H9 (cell line): ENCODE data around the gene MYO1E. TPM values are rescaled to one million over a fixed set of nuclear protein-coding genes. Genes with fewer than 3 reads are reported as not detected.

ENCODE experiments used
- DNase-seq: peaks from one replicate; pipeline ENCODE4 v3.0.0-alpha.2; 2017
- H2AFZ ChIP-seq: one replicate; pipeline ENCODE4 v1.6.1; 2013; ENCODE audit warnings: mild to moderate bottlenecking, low read length, control low read depth, moderate library complexity
- H2AK5ac ChIP-seq: 2 replicates; pipeline ENCODE4 v1.6.1; 2013; ENCODE audit warnings: low read length, control low read depth, mixed read lengths; ENCODE audit not compliant: insufficient read length
- H2BK120ac ChIP-seq: one replicate; pipeline ENCODE4 v1.6.1; 2013; ENCODE audit warnings: low read depth, mild to moderate bottlenecking, low read length, control low read depth, inconsistent platforms; ENCODE audit not compliant: poor library complexity, severe bottlenecking
- H2BK12ac ChIP-seq: 2 replicates; pipeline ENCODE4 v1.6.1; 2013; ENCODE audit warnings: low read length, control low read depth, mixed read lengths, low read depth; ENCODE audit not compliant: insufficient read length
- H2BK15ac ChIP-seq: 2 replicates; pipeline ENCODE4 v1.6.1; 2013; ENCODE audit warnings: low read depth, low read length, control low read depth
- H2BK20ac ChIP-seq: one replicate; pipeline ENCODE4 v1.6.1; 2013; ENCODE audit warnings: low read depth, mild to moderate bottlenecking, low read length, control low read depth, inconsistent platforms; ENCODE audit not compliant: poor library complexity, severe bottlenecking
- H2BK5ac ChIP-seq: 2 replicates; pipeline ENCODE4 v1.6.1; 2013; ENCODE audit warnings: low read length, control low read depth, mixed read lengths; ENCODE audit not compliant: insufficient read length
- H3K14ac ChIP-seq: 2 replicates; pipeline ENCODE4 v1.6.1; 2013; ENCODE audit warnings: low read length, control low read depth; ENCODE audit not compliant: insufficient read depth
- H3K18ac ChIP-seq: 2 replicates; pipeline ENCODE4 v1.6.1; 2013; ENCODE audit warnings: low read depth, mild to moderate bottlenecking, mixed read lengths, low read length, control low read depth; ENCODE audit not compliant: insufficient read length
- H3K23ac ChIP-seq: 2 replicates; pipeline ENCODE4 v1.6.1; 2013; ENCODE audit warnings: low read length, control low read depth, mixed read lengths, low read depth; ENCODE audit not compliant: insufficient read length
- H3K23me2 ChIP-seq: 2 replicates; pipeline ENCODE4 v1.6.1; 2013; ENCODE audit warnings: low read depth, mild to moderate bottlenecking, mixed read lengths, low read length, control low read depth; ENCODE audit not compliant: insufficient read length, poor library complexity, severe bottlenecking
- H3K27ac ChIP-seq: 2 replicates; pipeline ENCODE4 v1.5.1; 2013; ENCODE audit warnings: low read length, control low read depth, mixed read lengths, low read depth; ENCODE audit not compliant: insufficient read length
- H3K27me3 ChIP-seq: 2 replicates; pipeline ENCODE4 v1.6.1; 2013; ENCODE audit warnings: low read length, control low read depth, inconsistent platforms; ENCODE audit not compliant: insufficient read depth
- H3K4ac ChIP-seq: 2 replicates; pipeline ENCODE4 v1.6.1; 2013; ENCODE audit warnings: low read depth, mild to moderate bottlenecking, control low read depth, inconsistent platforms, low read length, moderate library complexity
- H3K4me1 ChIP-seq: 2 replicates; pipeline ENCODE4 v1.6.1; 2013; ENCODE audit warnings: low read length, control low read depth, inconsistent platforms; ENCODE audit not compliant: insufficient read depth
- H3K4me2 ChIP-seq: 2 replicates; pipeline ENCODE4 v1.6.1; 2013; ENCODE audit warnings: low read length, control low read depth, mixed read lengths; ENCODE audit not compliant: insufficient read length, insufficient read depth
- H3K56ac ChIP-seq: 2 replicates; pipeline ENCODE4 v1.6.1; 2013; ENCODE audit warnings: low read depth, mild to moderate bottlenecking, mixed read lengths, low read length, control low read depth; ENCODE audit not compliant: insufficient read length
- H3K79me1 ChIP-seq: 2 replicates; pipeline ENCODE4 v1.6.1; 2013; ENCODE audit warnings: low read depth, mild to moderate bottlenecking, moderate library complexity, low read length, control low read depth, inconsistent platforms; ENCODE audit not compliant: insufficient read depth, poor library complexity, severe bottlenecking
- H3K79me2 ChIP-seq: 2 replicates; pipeline ENCODE4 v1.6.1; 2013; ENCODE audit warnings: low read length, control low read depth, inconsistent platforms; ENCODE audit not compliant: insufficient read depth
- H3K9ac ChIP-seq: 2 replicates; pipeline ENCODE4 v1.6.1; 2013; ENCODE audit warnings: low read length, control low read depth, mixed read lengths; ENCODE audit not compliant: insufficient read length; ENCODE audit errors: extremely low read depth
- H3K9me3 ChIP-seq: one replicate; pipeline ENCODE4 v1.6.1; 2013; ENCODE audit warnings: low read depth, low read length, inconsistent platforms; ENCODE audit not compliant: control insufficient read depth
- H3T11ph ChIP-seq: one replicate; pipeline ENCODE4 v1.6.1; 2013; ENCODE audit warnings: mild to moderate bottlenecking, low read length, control low read depth, inconsistent platforms
- H4K20me1 ChIP-seq: one replicate; pipeline ENCODE4 v1.6.1; 2013; ENCODE audit not compliant: control insufficient read depth, insufficient read length, insufficient read depth
- H4K5ac ChIP-seq: 2 replicates; pipeline ENCODE4 v1.6.1; 2013; ENCODE audit warnings: low read depth, mild to moderate bottlenecking, mixed read lengths, low read length, control low read depth; ENCODE audit not compliant: insufficient read length
- H4K8ac ChIP-seq: replicated peaks from 2 replicates; pipeline ENCODE4 v1.6.1; 2013; ENCODE audit warnings: low read length, control low read depth, mixed read lengths, low read depth; ENCODE audit not compliant: insufficient read length
- H4K91ac ChIP-seq: 2 replicates; pipeline ENCODE4 v1.6.1; 2013; ENCODE audit warnings: low read depth, mild to moderate bottlenecking, moderate library complexity, mixed read lengths, low read length, control low read depth; ENCODE audit not compliant: insufficient read length
- H3K27ac Mint-ChIP-seq, 3 experiments: 2 replicates in 2 of 3; 3 replicates in 1 of 3; pipeline ENCODE4 v1.8.0; 2020 to 2021; ENCODE audit warnings: mixed read lengths in 3 of 3, mild to moderate bottlenecking in 1 of 3, moderate library complexity in 1 of 3
- H3K27me3 Mint-ChIP-seq: 2 replicates; pipeline ENCODE4 v1.8.0; 2021; ENCODE audit warnings: low read depth, mild to moderate bottlenecking, moderate library complexity, mixed read lengths
- H3K36me3 Mint-ChIP-seq, 3 experiments: 2 replicates in 2 of 3; 3 replicates in 1 of 3; pipeline ENCODE4 v1.8.0; 2020 to 2021; ENCODE audit warnings: low read depth in 3 of 3, mixed read lengths in 3 of 3; ENCODE audit not compliant: insufficient read depth in 1 of 3
- H3K4me1 Mint-ChIP-seq, 2 experiments: 2 replicates each; pipeline ENCODE4 v1.8.0; 2020; ENCODE audit warnings: mixed read lengths in 2 of 2
- H3K4me3 Mint-ChIP-seq, 2 experiments: 2 replicates in 1 of 2; 3 replicates in 1 of 2; pipeline ENCODE4 v1.8.0; 2020 to 2021; ENCODE audit warnings: mild to moderate bottlenecking in 2 of 2, mixed read lengths in 2 of 2, moderate library complexity in 1 of 2
- H3K9me3 Mint-ChIP-seq, 2 experiments: 2 replicates in 1 of 2; 3 replicates in 1 of 2; pipeline ENCODE4 v1.8.0; 2020; ENCODE audit warnings: mild to moderate bottlenecking in 2 of 2, mixed read lengths in 2 of 2, moderate library complexity in 1 of 2
- WGBS: extraction: QIAGEN DNeasy Blood & Tissue Kit; methylation state at CpG from one replicate; pipeline ENCODE4 v1.1.7; 2013; ENCODE audit warnings: missing lambda C conversion rate, low lambda C conversion rate, mixed read lengths; ENCODE audit not compliant: insufficient read length; ENCODE audit errors: extremely low coverage; 5-methylcytosine and 5-hydroxymethylcytosine counted together
- total RNA-seq: library from RNA; stranded (reverse); gene quantifications from 2 replicates; pipeline ENCODE4 v1.2.1, GENCODE V29; 2021
- TF ChIP-seq, protein P1 (sequence below): fragments of 200-600 bp; sonication (generic); conservative IDR thresholded peaks from 3 replicates; pipeline ENCODE4 v1.8.0; 2021; ENCODE audit warnings: antibody characterized with exemption, mild to moderate bottlenecking

MYO1E gene
- total RNA-seq, 1 experiment from 2014 or later = 235 TPM

DNA sequence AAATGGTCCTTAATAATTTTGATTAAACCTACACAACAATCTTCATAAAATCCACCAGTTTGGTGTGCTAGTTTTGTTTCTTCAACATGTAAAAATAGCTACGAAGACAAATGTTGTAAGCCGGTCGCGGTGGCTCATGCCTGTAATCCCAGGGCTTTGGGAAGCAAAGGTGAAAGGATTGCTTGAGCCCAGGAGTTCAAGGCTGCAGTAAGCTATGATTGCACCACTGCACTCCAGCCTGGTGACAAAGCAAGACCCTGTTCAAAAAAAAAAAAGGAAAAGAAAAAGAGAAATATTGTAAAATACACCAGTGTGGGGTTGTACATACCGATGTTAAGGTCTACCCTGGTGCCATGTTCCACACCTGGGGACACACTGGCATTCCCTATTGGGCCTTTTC, 91.0 kb downstream of the MYO1E start:
- Histone ChIP-seq H3K18ac (no peak overlapping the region), H3K9ac (no peak overlapping the region), H2AK5ac (no peak overlapping the region), H2BK12ac (no peak overlapping the region), H2BK120ac (no peak overlapping the region), H3K27me3 (no peaks in the 10 kb centered on the region), H2BK20ac (no peak overlapping the region), H3K9me3 (no peaks in the 10 kb centered on the region), H4K8ac (no peak overlapping the region), H3K4me1 (0 out of 2 replicates have a peak, but pooled peaks cover 2% of the 10 kb centered on the region), H3K56ac (no peak overlapping the region), H3K79me2 (peaks cover 3% of the 10 kb centered on the region; the same call in 1 of the 2 replicates), H4K20me1 (no peaks in the 10 kb centered on the region), H3K4ac (no peak overlapping the region), H2AFZ (no peak overlapping the region), H3K27ac (no peak overlapping the region), H4K91ac (no peak overlapping the region), H2BK5ac (no peak overlapping the region), H3K23me2 (no peaks in the 10 kb centered on the region), H3K23ac (no peak overlapping the region), H4K5ac (no peak overlapping the region), H2BK15ac (no peak overlapping the region), H3K14ac (no peak overlapping the region), H3T11ph (no peak overlapping the region), H3K4me2 (no peak overlapping the region), H3K79me1 (no peaks in the 10 kb centered on the region)
- Mint-ChIP-seq H3K9me3 (peaks cover 4 to 9% of the 10 kb centered on the region in 2 experiments; a peak in 4 of 5 replicates), H3K27ac (no peak overlapping the region; a peak in 1 of 7 replicates), H3K4me3 (no peak overlapping the region), H3K36me3 (peaks cover 3 to 10% (median 4%) of the 10 kb centered on the region in 3 experiments; a peak in 5 of 7 replicates), H3K27me3 (no peaks in the 10 kb centered on the region), H3K4me1 (peaks cover 27 to 32% of the 10 kb centered on the region in 2 experiments)
- TF ChIP-seq, protein P1, sequence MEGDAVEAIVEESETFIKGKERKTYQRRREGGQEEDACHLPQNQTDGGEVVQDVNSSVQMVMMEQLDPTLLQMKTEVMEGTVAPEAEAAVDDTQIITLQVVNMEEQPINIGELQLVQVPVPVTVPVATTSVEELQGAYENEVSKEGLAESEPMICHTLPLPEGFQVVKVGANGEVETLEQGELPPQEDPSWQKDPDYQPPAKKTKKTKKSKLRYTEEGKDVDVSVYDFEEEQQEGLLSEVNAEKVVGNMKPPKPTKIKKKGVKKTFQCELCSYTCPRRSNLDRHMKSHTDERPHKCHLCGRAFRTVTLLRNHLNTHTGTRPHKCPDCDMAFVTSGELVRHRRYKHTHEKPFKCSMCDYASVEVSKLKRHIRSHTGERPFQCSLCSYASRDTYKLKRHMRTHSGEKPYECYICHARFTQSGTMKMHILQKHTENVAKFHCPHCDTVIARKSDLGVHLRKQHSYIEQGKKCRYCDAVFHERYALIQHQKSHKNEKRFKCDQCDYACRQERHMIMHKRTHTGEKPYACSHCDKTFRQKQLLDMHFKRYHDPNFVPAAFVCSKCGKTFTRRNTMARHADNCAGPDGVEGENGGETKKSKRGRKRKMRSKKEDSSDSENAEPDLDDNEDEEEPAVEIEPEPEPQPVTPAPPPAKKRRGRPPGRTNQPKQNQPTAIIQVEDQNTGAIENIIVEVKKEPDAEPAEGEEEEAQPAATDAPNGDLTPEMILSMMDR = no peak
- WGBS = no CpG with 5 or more reads among the region's 5 CpGs
- DNase-seq = no peak
